ENCODE data around the gene NDUFB6.
"Not testable (repeated sequence)": the region's sequence is repeated elsewhere in the genome, so short reads cannot be mapped to it uniquely, and the experiment has no call there.

Gene NDUFB6

GRCh38 chr9:32552172-32552872 is 20.6 kb downstream of the NDUFB6 start, which contains the start of the genes SMIM27 and TOPORS:
TSS of gene SMIM27 (plus strand) at chr9:32552327. CDS start at chr9:32552435, 108 bp downstream.
TSS of gene TOPORS (minus strand) at chr9:32552586. CDS start at chr9:32552436, 150 bp downstream.
- TF ChIP-seq CTCF (IDR thresholded peaks at IDR 0.05): peak; percentile 25

GRCh38 chr9:32551276-32552051 is 21.5 kb downstream of the NDUFB6 start:
- no peak for TF ChIP-seq CTCF (IDR thresholded peaks at IDR 0.05)
- Histone ChIP-seq H3K27me3 (no peaks in the 10 kb centered on the region), H3K27ac (peak overlapping the region; percentile 96), H3K4me1 (ENCODE audit: control insufficient read depth in 1 of 2, insufficient read depth in 1 of 2, low read depth in 1 of 2, low read length in 1 of 2) (peaks cover 48 to 49% of the 10 kb centered on the region in 2 experiments), H3K9me3 (no peaks in the 10 kb centered on the region), H3K36me3 (no peaks in the 10 kb centered on the region), H3K4me3 (ENCODE audit: low read depth in 1 of 2, low read length in 1 of 2) (peak overlapping the region; percentile 87 to 91)

More at GRCh38 chr9:32552172-32552872, 20.6 kb downstream of the NDUFB6 start, which contains the start of the genes SMIM27 and TOPORS:
- H3K9me3 ChIP-seq: no peaks in the 10 kb centered on the region
- H3K27me3 ChIP-seq: no peaks in the 10 kb centered on the region
- H3K4me1 ChIP-seq (ENCODE audit: control insufficient read depth in 1 of 2, insufficient read depth in 1 of 2, low read depth in 1 of 2, low read length in 1 of 2): peaks cover 57 to 58% of the 10 kb centered on the region in 2 experiments
- no peaks in the 10 kb centered on the region for H3K36me3 ChIP-seq
- H3K27ac ChIP-seq: peak within 1 kb of the TSS; percentile 96
- peak within 1 kb of the TSS; percentile 87 to 91 for H3K4me3 ChIP-seq (ENCODE audit: low read depth in 1 of 2, low read length in 1 of 2)

GRCh38 chr9:32550562-32551275 is 22.2 kb downstream of the NDUFB6 start:
- Histone ChIP-seq H3K27me3 (no peaks in the 10 kb centered on the region), H3K4me3 (ENCODE audit: low read depth in 1 of 2, low read length in 1 of 2) (peak overlapping the region; percentile 87 to 91), H3K4me1 (ENCODE audit: control insufficient read depth in 1 of 2, insufficient read depth in 1 of 2, low read depth in 1 of 2, low read length in 1 of 2) (peaks cover 41 to 42% of the 10 kb centered on the region in 2 experiments), H3K9me3 (no peaks in the 10 kb centered on the region), H3K27ac (peak overlapping the region; percentile 96), H3K36me3 (no peaks in the 10 kb centered on the region)
- TF ChIP-seq CTCF (IDR thresholded peaks at IDR 0.05): peak; percentile 48

- Histone ChIP-seq H3K4me3 (ENCODE audit: low read depth in 1 of 2, low read length in 1 of 2) (peak overlapping the region; percentile 87 to 91), H3K27me3 (no peaks in the 10 kb centered on the region), H3K4me1 (ENCODE audit: control insufficient read depth in 1 of 2, insufficient read depth in 1 of 2, low read depth in 1 of 2, low read length in 1 of 2) (peaks cover 35 to 36% of the 10 kb centered on the region in 2 experiments), H3K36me3 (no peaks in the 10 kb centered on the region), H3K9me3 (no peaks in the 10 kb centered on the region), H3K27ac (peak overlapping the region; percentile 96)
- TF ChIP-seq CTCF (IDR thresholded peaks at IDR 0.05): no peak
Measured at GRCh38 chr9:32550150-32550561, 22.8 kb downstream of the NDUFB6 start.

- H3K4me3 ChIP-seq (ENCODE audit: low read depth in 1 of 2, low read length in 1 of 2); H3K27ac ChIP-seq; H3K36me3 ChIP-seq; H3K9me3 ChIP-seq; H3K27me3 ChIP-seq: not testable (repeated sequence)
- peaks cover 26 to 30% of the 10 kb centered on the region in 2 experiments for H3K4me1 ChIP-seq (ENCODE audit: control insufficient read depth in 1 of 2, insufficient read depth in 1 of 2, low read depth in 1 of 2, low read length in 1 of 2)
Measured at GRCh38 chr9:32548213-32548612, 24.7 kb downstream of the NDUFB6 start.
